ENCODE data around the gene NET1. TPM values are rescaled to one million over a fixed set of nuclear protein-coding genes. Genes with fewer than 3 reads are reported as not detected.

NET1 gene
- total RNA-seq, 2 donors from 2014 or later, result 174 to 455 TPM

DNA sequence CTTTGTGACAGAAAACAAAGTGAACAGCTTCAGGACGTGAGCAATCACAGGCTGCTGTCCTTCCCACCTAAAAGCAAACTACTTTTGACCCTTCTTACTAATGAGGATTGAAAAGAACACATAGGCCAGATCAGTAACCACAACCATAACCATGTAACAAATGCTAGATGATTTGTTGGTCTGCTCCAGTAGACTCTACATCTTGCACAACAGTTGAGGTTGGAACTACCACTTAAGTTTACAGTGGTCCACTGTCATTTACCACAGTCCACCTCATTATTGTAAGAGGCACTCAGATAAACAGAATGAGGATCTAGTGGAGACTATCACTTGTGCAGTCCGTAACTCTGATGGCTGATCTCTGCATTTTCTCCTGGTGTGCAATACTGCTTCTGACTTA lies 27.8 kb downstream of the NET1 start:
- no peaks in the 10 kb centered on the region for H3K4me1 ChIP-seq

DNA sequence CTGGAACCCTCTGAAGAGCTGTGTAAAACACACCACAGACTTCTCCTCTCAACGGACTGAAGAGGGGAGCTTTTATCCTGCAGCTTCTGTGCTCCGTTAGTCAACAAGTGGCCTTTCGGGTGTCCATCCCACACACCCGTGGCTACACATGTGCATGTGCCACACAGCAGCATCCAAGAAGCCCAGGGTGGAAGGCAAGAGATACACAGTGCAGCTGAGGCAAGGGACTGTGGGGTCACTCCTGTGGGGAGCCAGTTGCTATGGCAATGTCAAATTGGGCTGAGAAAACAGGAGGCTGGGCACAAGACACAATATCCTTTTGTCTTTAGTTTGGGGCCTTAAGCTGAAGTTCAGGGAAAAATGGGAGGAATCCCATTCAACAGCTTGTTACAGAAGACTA lies 28.7 kb downstream of the NET1 start:
- H3K9me3 ChIP-seq, result no peaks in the 10 kb centered on the region
- TF ChIP-seq, protein P1, sequence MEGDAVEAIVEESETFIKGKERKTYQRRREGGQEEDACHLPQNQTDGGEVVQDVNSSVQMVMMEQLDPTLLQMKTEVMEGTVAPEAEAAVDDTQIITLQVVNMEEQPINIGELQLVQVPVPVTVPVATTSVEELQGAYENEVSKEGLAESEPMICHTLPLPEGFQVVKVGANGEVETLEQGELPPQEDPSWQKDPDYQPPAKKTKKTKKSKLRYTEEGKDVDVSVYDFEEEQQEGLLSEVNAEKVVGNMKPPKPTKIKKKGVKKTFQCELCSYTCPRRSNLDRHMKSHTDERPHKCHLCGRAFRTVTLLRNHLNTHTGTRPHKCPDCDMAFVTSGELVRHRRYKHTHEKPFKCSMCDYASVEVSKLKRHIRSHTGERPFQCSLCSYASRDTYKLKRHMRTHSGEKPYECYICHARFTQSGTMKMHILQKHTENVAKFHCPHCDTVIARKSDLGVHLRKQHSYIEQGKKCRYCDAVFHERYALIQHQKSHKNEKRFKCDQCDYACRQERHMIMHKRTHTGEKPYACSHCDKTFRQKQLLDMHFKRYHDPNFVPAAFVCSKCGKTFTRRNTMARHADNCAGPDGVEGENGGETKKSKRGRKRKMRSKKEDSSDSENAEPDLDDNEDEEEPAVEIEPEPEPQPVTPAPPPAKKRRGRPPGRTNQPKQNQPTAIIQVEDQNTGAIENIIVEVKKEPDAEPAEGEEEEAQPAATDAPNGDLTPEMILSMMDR (IDR thresholded peaks at IDR 0.05), result no peak
- peaks cover 3% of the 10 kb centered on the region for H3K4me1 ChIP-seq
- H3K27me3 ChIP-seq, result no peaks in the 10 kb centered on the region
- no peak overlapping the region for H3K4me3 ChIP-seq
- no peak for DNase-seq
- H3K27ac ChIP-seq, result no peak overlapping the region
- intact Hi-C loops (cut with DNase I), result loop anchor here (2.0 kb wide), 1 partner anchor 184 kb away; no protein-coding TSS in a partner anchor
- no peaks in the 10 kb centered on the region for H3K36me3 ChIP-seq
- H3K9ac ChIP-seq (ENCODE audit: low read depth in 2 of 2, low read length in 2 of 2), result no peak overlapping the region

More for the DNA sequence above, 27.8 kb downstream of the NET1 start:
- Histone ChIP-seq H3K9me3 (no peaks in the 10 kb centered on the region), H3K9ac (ENCODE audit: low read depth in 2 of 2, low read length in 2 of 2) (no peak overlapping the region), H3K36me3 (no peaks in the 10 kb centered on the region), H3K27me3 (no peaks in the 10 kb centered on the region), H3K4me3 (no peak overlapping the region), H3K27ac (no peak overlapping the region)
- no peak for DNase-seq
- TF ChIP-seq, protein P1 (IDR thresholded peaks at IDR 0.05), result no peak
- intact Hi-C loops (cut with DNase I), result loop anchor here (2.0 kb wide), 1 partner anchor 185 kb away; no protein-coding TSS in a partner anchor

DNA sequence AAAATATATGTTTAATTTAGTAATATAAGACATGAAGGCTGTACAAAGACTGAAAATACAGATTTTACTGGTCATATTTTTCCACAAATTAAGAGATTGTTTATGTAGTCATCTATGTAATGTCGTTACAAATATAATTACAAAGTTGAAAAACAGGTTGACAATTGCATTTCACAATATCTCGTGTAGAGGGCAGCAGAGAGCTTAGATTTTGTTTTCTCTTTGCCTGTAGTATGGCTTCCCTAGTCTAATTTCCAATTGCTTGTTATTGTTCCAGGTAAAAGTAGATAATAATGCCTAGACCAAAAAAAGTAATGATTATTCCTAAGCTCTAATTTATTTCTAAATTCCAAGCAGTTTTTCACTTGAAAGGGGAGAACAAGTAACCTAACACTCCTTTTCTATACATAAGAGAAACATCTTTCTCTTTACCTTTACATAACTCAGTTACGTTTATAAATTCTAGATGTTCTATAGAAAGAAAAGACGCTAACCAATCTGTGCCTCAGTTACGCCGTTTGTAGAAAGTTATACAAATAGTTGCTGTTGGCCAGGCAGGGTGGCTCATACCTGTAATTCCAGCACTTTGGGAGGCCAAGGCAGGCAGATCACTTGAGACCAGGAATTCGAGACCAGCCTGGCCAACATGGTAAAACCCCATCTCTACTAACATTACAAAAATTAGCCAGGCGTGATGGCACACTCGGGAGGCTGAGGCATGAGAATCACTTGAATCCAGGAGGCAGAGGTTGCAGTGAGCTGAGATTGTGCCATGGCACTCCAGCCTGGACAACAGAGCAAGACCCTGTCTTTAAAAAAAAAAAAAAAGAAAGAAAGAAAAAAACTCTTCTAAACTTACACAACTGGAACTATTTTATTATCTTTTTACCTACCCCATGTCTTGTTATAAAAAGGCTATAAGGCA lies 30.0 kb downstream of the NET1 start:
- intact Hi-C loops (cut with DNase I), result no loop called here
- H3K27me3 ChIP-seq, result no peaks in the 10 kb centered on the region
- no peaks in the 10 kb centered on the region for H3K36me3 ChIP-seq
- H3K27ac ChIP-seq, result peak overlapping the region; percentile 73
- peak; percentile 70 for DNase-seq
- H3K4me3 ChIP-seq, result no peak overlapping the region
- TF ChIP-seq, protein P1 (IDR thresholded peaks at IDR 0.05), result peak; percentile 71
- peaks cover 3% of the 10 kb centered on the region for H3K4me1 ChIP-seq
- H3K9ac ChIP-seq (ENCODE audit: low read depth in 2 of 2, low read length in 2 of 2), result peak overlapping the region in 1 of 2 donors; percentile 22
- no peaks in the 10 kb centered on the region for H3K9me3 ChIP-seq

DNA sequence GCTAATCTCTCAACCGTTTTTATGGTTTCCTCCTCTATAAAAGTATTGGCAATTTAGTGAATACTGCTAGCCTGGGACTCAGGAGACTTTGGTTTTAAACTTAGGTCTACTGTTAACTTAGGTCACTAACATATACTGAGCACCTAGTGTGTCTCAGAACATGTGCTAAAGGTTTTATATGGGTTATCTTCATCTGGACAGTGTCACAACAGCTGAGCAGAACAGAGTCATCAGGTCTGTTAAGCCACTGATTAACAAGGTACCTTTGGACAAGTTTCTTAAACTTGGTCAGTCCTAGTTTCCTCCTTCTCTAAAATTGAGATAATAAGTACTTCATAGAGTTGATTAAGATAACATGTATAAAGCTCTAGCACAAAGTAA lies 30.6 kb downstream of the NET1 start:
- no peaks in the 10 kb centered on the region for H3K27me3 ChIP-seq
- H3K4me3 ChIP-seq, result no peak overlapping the region
- intact Hi-C loops (cut with DNase I), result no loop called here
- no peaks in the 10 kb centered on the region for H3K36me3 ChIP-seq
- TF ChIP-seq, protein P1 (IDR thresholded peaks at IDR 0.05), result no peak
- no peak for DNase-seq
- peak overlapping the region in 1 of 2 donors; percentile 22 for H3K9ac ChIP-seq (ENCODE audit: low read depth in 2 of 2, low read length in 2 of 2)
- H3K4me1 ChIP-seq, result peaks cover 3% of the 10 kb centered on the region
- no peaks in the 10 kb centered on the region for H3K9me3 ChIP-seq
- peak overlapping the region; percentile 73 for H3K27ac ChIP-seq

DNA sequence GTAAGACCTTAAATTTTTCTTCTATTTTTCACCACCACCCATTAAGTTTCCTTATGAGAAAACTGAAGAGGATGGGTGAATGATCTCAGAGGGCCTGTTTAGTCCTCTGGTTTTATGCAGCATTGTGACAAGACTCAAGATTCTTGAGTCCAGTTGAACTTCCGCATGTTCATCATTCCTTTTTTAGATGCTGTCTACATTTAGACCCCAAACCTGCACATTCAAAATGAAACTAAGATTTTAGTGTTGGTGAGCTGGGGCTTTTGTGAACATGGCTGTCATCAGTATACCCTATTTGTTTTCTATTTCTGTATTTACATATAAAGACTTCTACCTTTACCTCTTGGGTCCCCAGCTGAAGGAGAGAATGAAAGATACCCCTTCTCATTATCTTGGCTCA lies 31.1 kb downstream of the NET1 start:
- Histone ChIP-seq H3K4me3 (no peak overlapping the region), H3K9me3 (no peaks in the 10 kb centered on the region), H3K36me3 (no peaks in the 10 kb centered on the region), H3K9ac (ENCODE audit: low read depth in 2 of 2, low read length in 2 of 2) (peak overlapping the region in 1 of 2 donors; percentile 22), H3K4me1 (peaks cover 3% of the 10 kb centered on the region), H3K27ac (peak overlapping the region; percentile 73), H3K27me3 (no peaks in the 10 kb centered on the region)
- no peak for DNase-seq
- intact Hi-C loops (cut with DNase I), result no loop called here
- TF ChIP-seq, protein P1 (IDR thresholded peaks at IDR 0.05), result no peak
